ENCODE measurements around the gene INPP4B. TPM values are rescaled to one million over a fixed set of nuclear protein-coding genes. Genes with fewer than 3 reads are reported as not detected.

INPP4B gene
- total and polyA plus RNA-seq, 2 donors (not counting 1 experiment from before 2014, with no cell fraction given) = 0.03 TPM; not detected in 1

DNA sequence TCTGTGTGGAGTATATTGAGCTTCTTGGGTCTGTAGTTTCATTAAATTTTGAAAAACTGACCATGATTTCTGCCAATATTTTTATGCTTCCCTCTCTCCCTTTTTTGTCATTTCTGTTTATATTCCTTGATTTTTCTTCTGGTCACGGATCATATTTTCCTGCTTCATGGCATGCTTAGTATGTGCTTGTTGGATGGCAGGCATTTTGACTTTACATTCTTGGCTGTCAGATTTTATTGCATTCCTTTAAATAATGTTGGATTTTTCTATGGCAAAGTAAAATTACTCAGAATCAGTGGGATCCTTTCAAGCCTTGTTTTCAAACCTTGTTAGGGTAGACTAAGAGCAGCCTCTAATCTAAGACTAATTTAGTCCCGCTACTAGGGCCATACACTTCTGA is 677.9 kb downstream of the INPP4B start:
- no peaks in the 10 kb centered on the region for H3K9me3 Mint-ChIP-seq (ENCODE audit: insufficient read depth)
- POLR2A ChIA-PET = no interaction called here
- no peaks in the 10 kb centered on the region for H4K20me1 ChIP-seq (ENCODE audit: control insufficient read depth, insufficient read depth, low read length, poor library complexity, severe bottlenecking)
- DNase-seq (no peak), ATAC-seq (ENCODE audit: low read depth) (no peak)
- no peak overlapping the region for H3K9ac ChIP-seq (ENCODE audit: low read length)
- H3K4me1 Mint-ChIP-seq = no peaks in the 10 kb centered on the region
- H3K36me3 ChIP-seq (replicated peaks in 1 of 2; ENCODE audit: control extremely low read depth in 1 of 2, control insufficient read depth in 1 of 2, extremely low read depth in 1 of 2, insufficient read depth in 2 of 2, low read length in 1 of 2) = no peaks in the 10 kb centered on the region
- H3K27me3 ChIP-seq (replicated peaks in 1 of 4; ENCODE audit: control extremely low read depth in 1 of 4, control insufficient read depth in 3 of 4, insufficient read depth in 4 of 4, low read length in 3 of 4) = no peaks in the 10 kb centered on the region
- H2AFZ ChIP-seq (ENCODE audit: insufficient read depth, low read depth, low read length, poor library complexity, severe bottlenecking) = no peak overlapping the region
- no peaks in the 10 kb centered on the region for H3K27me3 Mint-ChIP-seq
- no peaks in the 10 kb centered on the region for H3K9me3 ChIP-seq (ENCODE audit: control extremely low read depth in 1 of 3, control insufficient read depth in 2 of 3, insufficient read depth in 1 of 3, low read length in 2 of 3)
- no peaks in the 10 kb centered on the region for H3K4me1 ChIP-seq (ENCODE audit: control insufficient read depth in 2 of 2, insufficient read depth in 2 of 2, low read length in 2 of 2)
- intact Hi-C loops (cut with micrococcal nuclease) = no loop called here
- no peak for TF ChIP-seq EZH2 (IDR thresholded peaks at IDR 0.05; ENCODE audit: borderline replicate concordance, insufficient read depth, low read depth, low read length, poor library complexity, severe bottlenecking)
- TF ChIP-seq, protein P1, sequence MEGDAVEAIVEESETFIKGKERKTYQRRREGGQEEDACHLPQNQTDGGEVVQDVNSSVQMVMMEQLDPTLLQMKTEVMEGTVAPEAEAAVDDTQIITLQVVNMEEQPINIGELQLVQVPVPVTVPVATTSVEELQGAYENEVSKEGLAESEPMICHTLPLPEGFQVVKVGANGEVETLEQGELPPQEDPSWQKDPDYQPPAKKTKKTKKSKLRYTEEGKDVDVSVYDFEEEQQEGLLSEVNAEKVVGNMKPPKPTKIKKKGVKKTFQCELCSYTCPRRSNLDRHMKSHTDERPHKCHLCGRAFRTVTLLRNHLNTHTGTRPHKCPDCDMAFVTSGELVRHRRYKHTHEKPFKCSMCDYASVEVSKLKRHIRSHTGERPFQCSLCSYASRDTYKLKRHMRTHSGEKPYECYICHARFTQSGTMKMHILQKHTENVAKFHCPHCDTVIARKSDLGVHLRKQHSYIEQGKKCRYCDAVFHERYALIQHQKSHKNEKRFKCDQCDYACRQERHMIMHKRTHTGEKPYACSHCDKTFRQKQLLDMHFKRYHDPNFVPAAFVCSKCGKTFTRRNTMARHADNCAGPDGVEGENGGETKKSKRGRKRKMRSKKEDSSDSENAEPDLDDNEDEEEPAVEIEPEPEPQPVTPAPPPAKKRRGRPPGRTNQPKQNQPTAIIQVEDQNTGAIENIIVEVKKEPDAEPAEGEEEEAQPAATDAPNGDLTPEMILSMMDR (IDR thresholded peaks at IDR 0.05) = no peak
- no peak overlapping the region for H3K4me2 ChIP-seq (replicated peaks; ENCODE audit: low read depth, low read length, poor library complexity, severe bottlenecking)
- no peak overlapping the region for H3K27ac Mint-ChIP-seq
- no peak overlapping the region for H3K4me3 Mint-ChIP-seq
- CTCF ChIA-PET = no interaction called here
- no CpG with 5 or more reads among the region's 2 CpGs for WGBS (ENCODE audit: insufficient coverage)
- no peak overlapping the region for H3K27ac ChIP-seq (ENCODE audit: low read length in 2 of 2)
- no peaks in the 10 kb centered on the region for H3K79me2 ChIP-seq (ENCODE audit: control insufficient read depth, insufficient read depth, low read length)
- H3K4me3 ChIP-seq (ENCODE audit: control extremely low read depth in 1 of 5, extremely low read depth in 1 of 5, insufficient read depth in 1 of 5, low read depth in 2 of 5, low read length in 4 of 5) = no peak overlapping the region

DNA sequence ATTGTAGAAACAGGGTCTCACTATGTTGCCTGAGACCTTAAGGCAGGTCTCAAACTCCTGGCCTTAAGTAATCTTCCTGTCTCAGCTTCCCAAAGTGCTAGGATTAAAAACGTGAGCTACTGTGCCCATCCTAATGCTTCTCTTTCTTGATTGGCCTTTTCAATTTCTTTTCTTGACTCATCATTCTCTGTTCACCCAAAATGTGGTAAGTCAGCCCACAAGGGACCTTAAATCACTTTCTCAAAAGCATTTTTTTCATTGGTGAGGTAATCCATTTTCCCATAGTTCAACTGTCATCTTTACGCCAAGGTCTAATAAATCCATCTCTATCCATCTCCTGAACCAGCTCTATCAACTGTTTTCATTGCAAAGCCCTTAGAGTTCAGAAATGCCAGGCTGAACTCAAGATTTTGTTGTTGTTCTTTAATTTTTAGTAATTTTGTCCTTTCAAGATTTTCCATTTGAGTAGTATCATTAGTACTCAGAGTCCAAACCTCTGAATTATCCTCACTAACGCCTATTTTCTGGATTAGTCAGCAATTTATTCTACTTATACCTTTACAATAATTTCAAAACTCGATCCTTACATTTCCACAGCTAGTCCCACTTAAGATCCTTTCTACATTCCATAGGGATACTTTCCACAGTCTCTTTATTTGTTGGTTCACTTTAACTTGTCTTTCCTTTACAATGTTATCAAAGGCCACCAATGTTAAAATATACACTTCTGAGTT is 681.2 kb downstream of the INPP4B start:
- CTCF ChIA-PET = no interaction called here
- Histone ChIP-seq H3K27me3 (replicated peaks in 1 of 4; ENCODE audit: control extremely low read depth in 1 of 4, control insufficient read depth in 3 of 4, insufficient read depth in 4 of 4, low read length in 3 of 4) (no peaks in the 10 kb centered on the region), H3K9ac (ENCODE audit: low read length) (no peak overlapping the region), H3K4me3 (ENCODE audit: control extremely low read depth in 1 of 5, extremely low read depth in 1 of 5, insufficient read depth in 1 of 5, low read depth in 2 of 5, low read length in 4 of 5) (no peak overlapping the region), H3K79me2 (ENCODE audit: control insufficient read depth, insufficient read depth, low read length) (no peaks in the 10 kb centered on the region), H3K27ac (ENCODE audit: low read length in 2 of 2) (no peak overlapping the region), H3K4me2 (replicated peaks; ENCODE audit: low read depth, low read length, poor library complexity, severe bottlenecking) (no peak overlapping the region), H2AFZ (ENCODE audit: insufficient read depth, low read depth, low read length, poor library complexity, severe bottlenecking) (no peak overlapping the region), H4K20me1 (ENCODE audit: control insufficient read depth, insufficient read depth, low read length, poor library complexity, severe bottlenecking) (no peaks in the 10 kb centered on the region), H3K9me3 (ENCODE audit: control extremely low read depth in 1 of 3, control insufficient read depth in 2 of 3, insufficient read depth in 1 of 3, low read length in 2 of 3) (no peaks in the 10 kb centered on the region), H3K36me3 (replicated peaks in 1 of 2; ENCODE audit: control extremely low read depth in 1 of 2, control insufficient read depth in 1 of 2, extremely low read depth in 1 of 2, insufficient read depth in 2 of 2, low read length in 1 of 2) (no peaks in the 10 kb centered on the region), H3K4me1 (ENCODE audit: control insufficient read depth in 2 of 2, insufficient read depth in 2 of 2, low read length in 2 of 2) (no peaks in the 10 kb centered on the region)
- no peak for DNase-seq
- WGBS (ENCODE audit: insufficient coverage) = 72% methylated on average over 3 of the region's 4 CpGs
- Mint-ChIP-seq H3K9me3 (ENCODE audit: insufficient read depth) (no peaks in the 10 kb centered on the region), H3K4me1 (no peaks in the 10 kb centered on the region), H3K27ac (no peak overlapping the region), H3K27me3 (no peaks in the 10 kb centered on the region), H3K4me3 (no peak overlapping the region)
- POLR2A ChIA-PET = no interaction called here
- intact Hi-C loops (cut with micrococcal nuclease) = no loop called here
- no peak for ATAC-seq (ENCODE audit: low read depth)
- TF ChIP-seq EZH2 (IDR thresholded peaks at IDR 0.05; ENCODE audit: borderline replicate concordance, insufficient read depth, low read depth, low read length, poor library complexity, severe bottlenecking) = no peak
- TF ChIP-seq, protein P1 (IDR thresholded peaks at IDR 0.05) = no peak

Data from B cell (primary cell).